Measurements from ENCODE around the gene CGREF1.
A peak's percentile ranks its signal among the peaks of the same experiment; 100 is the strongest.
"Not testable (repeated sequence)": the region's sequence is repeated elsewhere in the genome, so short reads cannot be mapped to it uniquely, and the experiment has no call there.

CGREF1 gene

GRCh38 chr2:27137322-27137935 lies 18.5 kb upstream of the CGREF1 start:
- DNase-seq (ENCODE audit: low read depth): no peak

- DNase-seq (ENCODE audit: low read depth): no peak
These were observed 17.8 kb upstream of the CGREF1 start for GRCh38 chr2:27136751-27137150.

GRCh38 chr2:27135478-27135955 lies 16.6 kb upstream of the CGREF1 start:
- no peak for DNase-seq (ENCODE audit: low read depth)

GRCh38 chr2:27134781-27135477 lies 16.0 kb upstream of the CGREF1 start:
- DNase-seq (ENCODE audit: low read depth): no peak

GRCh38 chr2:27133905-27134780 lies 15.2 kb upstream of the CGREF1 start, which contains the start of gene PREB:
PREB (minus strand) TSS chr2:27134636; CDS start chr2:27134421, 215 bp downstream.
- DNase-seq (ENCODE audit: low read depth): peak; percentile 98

GRCh38 chr2:27133195-27133875 lies 14.4 kb upstream of the CGREF1 start:
- no peak for DNase-seq (ENCODE audit: low read depth)

- DNase-seq (ENCODE audit: low read depth): no peak
These were observed 12.5 kb upstream of the CGREF1 start for GRCh38 chr2:27131429-27131828.

GRCh38 chr2:27130396-27130795 lies 11.5 kb upstream of the CGREF1 start:
- DNase-seq (ENCODE audit: low read depth): no peak

- DNase-seq (ENCODE audit: low read depth): no peak
These were observed 10.0 kb upstream of the CGREF1 start for GRCh38 chr2:27128668-27129571.

- DNase-seq (ENCODE audit: low read depth): no peak
These were observed 9.1 kb upstream of the CGREF1 start for GRCh38 chr2:27127883-27128667.

- DNase-seq (ENCODE audit: low read depth): no peak
These were observed 7.4 kb upstream of the CGREF1 start for GRCh38 chr2:27126252-27126710.

- DNase-seq (ENCODE audit: low read depth): no peak
These were observed 6.2 kb upstream of the CGREF1 start for GRCh38 chr2:27125104-27125503.

GRCh38 chr2:27123302-27124150 lies 4.6 kb upstream of the CGREF1 start, which contains the start of gene ABHD1:
ABHD1 (plus strand) TSS chr2:27123815; CDS start chr2:27123949, 134 bp downstream.
- DNase-seq (ENCODE audit: low read depth): peak; percentile 57

- DNase-seq (ENCODE audit: low read depth): no peak
These were observed 3.9 kb upstream of the CGREF1 start for GRCh38 chr2:27122791-27123190.

GRCh38 chr2:27121906-27122305 lies 3.0 kb upstream of the CGREF1 start:
- no peak for DNase-seq (ENCODE audit: low read depth)

GRCh38 chr2:27119330-27119670 lies 372 bp upstream of the CGREF1 start:
- DNase-seq (ENCODE audit: low read depth): not testable (repeated sequence)

- no peak for DNase-seq (ENCODE audit: low read depth)
These were observed 868 bp downstream of the CGREF1 start for GRCh38 chr2:27117995-27118524.

- no peak for DNase-seq (ENCODE audit: low read depth)
These were observed 3.4 kb downstream of the CGREF1 start for GRCh38 chr2:27115519-27115918.

Data from activated T-helper 9 cell treated with anti-CD3 and anti-CD28 coated beads, Interleukin-2, amount 50 U/mL, for 16 hours (primary cell).